GM12892 (cell line): Measurements from ENCODE around the gene CUL9.
A peak's percentile ranks its signal among the peaks of the same experiment; 100 is the strongest.

Experiments
- POLR2A ChIP-seq: IDR thresholded peaks from 2 replicates; pipeline ENCODE4 v1.6.1; 2011; ENCODE audit warnings: low read depth, low read length, control low read depth
- TAF1 ChIP-seq: IDR thresholded peaks from 2 replicates; pipeline ENCODE4 v1.6.1; 2011; ENCODE audit warnings: low read depth, mild to moderate bottlenecking, control low read depth, low read length, borderline replicate concordance

- TF ChIP-seq TAF1 = no peak
- TF ChIP-seq POLR2A = peak; percentile 54; the same call in 1 of the 2 replicates
These were observed 7.5 kb upstream of the CUL9 start for GRCh38 chr6:43174263-43175112.
